HepG2 (cell line): ENCODE results near the gene SKI. TPM values are rescaled to one million over a fixed set of nuclear protein-coding genes. Genes with fewer than 3 reads are reported as not detected.

Experiments
- CEBPZ ChIP-seq: IDR thresholded peaks from 2 replicates; pipeline ENCODE4 v1.6.1; 2012; ENCODE audit warnings: low read length, improper control_type of control experiment
- CENPT ChIP-seq: sonication (generic); formaldehyde crosslinking; IDR thresholded peaks from 2 replicates; pipeline ENCODE4 v1.8.0; 2022; ENCODE audit warnings: low read depth, mild to moderate bottlenecking, moderate library complexity, missing genetic modification reagents
- HMGXB4 ChIP-seq, 2 experiments: sonication (generic) in 1 of 2; formaldehyde crosslinking in 1 of 2; IDR thresholded peaks; 2 replicates each; pipeline versions ENCODE4 v1.4.0 to v1.6.1; 2018 to 2020; ENCODE audit warnings: missing genetic modification reagents in 2 of 2, borderline replicate concordance in 1 of 2, low read depth in 1 of 2, mild to moderate bottlenecking in 1 of 2, missing biosample characterization in 1 of 2
- RBAK ChIP-seq: sonication (generic); formaldehyde crosslinking; IDR thresholded peaks from 2 replicates; pipeline ENCODE4 v1.5.1; 2020; ENCODE audit warnings: mild to moderate bottlenecking, missing genetic modification reagents
- RBM22 ChIP-seq: fragments of 200-400 bp; formaldehyde crosslinking; optimal IDR thresholded peaks from 2 replicates; pipeline ENCODE3; 2017; ENCODE audit warnings: mild to moderate bottlenecking, low read length, moderate library complexity
- SKI ChIP-seq: fragments of 450-650 bp; IDR thresholded peaks from one replicate; pipeline ENCODE4 v1.6.1; 2018; ENCODE audit warnings: mild to moderate bottlenecking; ENCODE audit not compliant: partially characterized antibody
- SRSF4 ChIP-seq: fragments of 200-400 bp; formaldehyde crosslinking; IDR thresholded peaks from one replicate; pipeline ENCODE4 v1.6.1; 2018; ENCODE audit warnings: mild to moderate bottlenecking, low read depth, low read length, moderate library complexity; ENCODE audit not compliant: poor library complexity, severe bottlenecking
- WIZ ChIP-seq: sonication (generic); formaldehyde crosslinking; IDR thresholded peaks from 2 replicates; pipeline ENCODE4 v1.5.1; 2020; ENCODE audit warnings: mild to moderate bottlenecking, missing genetic modification reagents
- ZNF143 ChIP-seq: sonication (generic); formaldehyde crosslinking; IDR thresholded peaks from 2 replicates; pipeline ENCODE4 v1.4.0; 2020; ENCODE audit warnings: missing genetic modification reagents
- ZNF546 ChIP-seq: sonication (generic); formaldehyde crosslinking; conservative IDR thresholded peaks from 2 replicates; pipeline ENCODE4 v1.8.1; 2023; ENCODE audit warnings: mild to moderate bottlenecking, missing genetic modification reagents
- ZNF605 ChIP-seq: sonication (generic); formaldehyde crosslinking; IDR thresholded peaks from 2 replicates; pipeline ENCODE4 v1.8.0; 2022; ENCODE audit warnings: mild to moderate bottlenecking, missing genetic modification reagents
- ZNF782 ChIP-seq: sonication (generic); formaldehyde crosslinking; IDR thresholded peaks from 2 replicates; pipeline ENCODE4 v1.4.0; 2020; ENCODE audit warnings: missing genetic modification reagents, mild to moderate bottlenecking, borderline replicate concordance
- ZNF850 ChIP-seq: sonication (generic); formaldehyde crosslinking; conservative IDR thresholded peaks from 2 replicates; pipeline ENCODE4 v1.9.0; 2021; ENCODE audit warnings: mild to moderate bottlenecking, missing genetic modification reagents
- polyA plus RNA-seq, 8 experiments: library from polyadenylated mRNA; depleted of rRNA in 3 of 8; stranded (reverse) in 7 of 8; unstranded in 1 of 8; fragments of >200 nt; fragmentation: Illumina TruSeq in 4 of 8; extraction: Trizol in 4 of 8; gene quantifications; 2 replicates each; pipeline versions ENCODE4 v1.2.1 to v1.2.3, GENCODE V29; 2011 to 2016; ENCODE audit warnings: low read depth in 4 of 8, missing spikeins in 1 of 8, mixed read lengths in 1 of 8; ENCODE audit not compliant: insufficient read depth in 1 of 8
- total RNA-seq, 5 experiments: library from RNA; depleted of rRNA; stranded (reverse); fragments of >200 nt; fragmentation: Illumina TruSeq; extraction: Trizol; gene quantifications; 2 replicates each; pipeline ENCODE4 v1.2.3, GENCODE V29; 2016; ENCODE audit warnings: low read depth in 1 of 5
- TF ChIP-seq, protein P1 (sequence below): sonication (generic); formaldehyde crosslinking; IDR thresholded peaks from 2 replicates; pipeline ENCODE4 v1.5.0; 2020; ENCODE audit warnings: mild to moderate bottlenecking, missing genetic modification reagents, borderline replicate concordance

SKI gene
- total and polyA plus RNA-seq, 2 of the 13 experiments (the other 11 are each of a cell fraction or from before 2014, with no cell fraction given) = 4.7 to 6.9 TPM

DNA sequence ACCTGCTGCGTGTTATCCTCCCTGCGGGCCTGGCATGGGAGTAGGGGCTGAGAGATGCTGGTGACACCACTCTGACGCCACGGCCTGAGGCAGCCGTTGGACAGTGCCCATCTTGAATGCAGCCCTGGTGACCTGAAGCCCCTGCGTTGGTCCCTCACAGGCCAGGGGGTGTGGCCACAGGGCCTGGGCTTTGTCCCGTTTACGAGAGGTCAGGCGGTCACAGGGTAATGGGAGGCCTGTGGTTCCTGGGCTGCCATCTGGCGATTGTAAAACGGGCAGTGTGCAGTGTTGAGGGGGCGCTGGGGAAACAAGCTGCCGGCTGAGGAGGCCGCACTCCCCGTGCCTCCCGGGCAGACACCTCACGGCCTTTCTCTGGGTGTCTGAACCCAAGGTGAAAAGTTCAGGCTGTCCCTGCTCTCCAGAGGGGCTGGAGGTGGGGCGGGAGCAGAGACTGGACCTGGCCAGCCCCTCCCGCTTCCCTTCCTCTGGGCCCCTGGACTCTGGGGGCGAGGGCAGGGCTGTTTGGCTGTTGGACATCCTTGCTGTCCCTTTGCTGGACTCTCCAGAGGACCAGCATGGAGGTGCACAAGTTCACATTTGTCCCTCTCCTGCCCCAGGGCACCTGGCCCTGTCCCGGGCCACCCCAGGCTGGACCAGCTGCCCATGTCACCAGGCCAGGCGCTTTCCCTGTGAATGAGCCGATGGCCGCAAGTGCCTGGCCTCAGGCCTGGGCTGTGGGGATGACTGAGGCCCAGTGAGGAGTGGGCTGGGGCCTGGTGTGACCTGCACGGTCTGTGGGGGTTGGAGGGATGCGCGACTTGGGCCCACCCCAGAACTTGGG lies 42.4 kb downstream of the SKI start (continued):
- TF ChIP-seq ZNF605 (CRISPR knock-in tag) = peak; percentile 27; the same call in 1 of the 2 replicates
- TF ChIP-seq ZNF546 = no peak
- TF ChIP-seq SRSF4 = no peak
- no peak for TF ChIP-seq ZNF143
- no peak for TF ChIP-seq ZNF850 (CRISPR knock-in tag)
- no peak for TF ChIP-seq WIZ (CRISPR knock-in tag)
- no peak for TF ChIP-seq RBAK (CRISPR knock-in tag)
- no peak for TF ChIP-seq CEBPZ
- TF ChIP-seq HMGXB4 (CRISPR knock-in tag; IDR thresholded peaks at IDR 0.05; ENCODE audit: borderline replicate concordance in 1 of 2, low read depth in 1 of 2) = 0 out of 4 replicates have a peak, but pooled peaks of 1 of the 2 experiments have one; percentile 26
- no peak for TF ChIP-seq RBM22
- TF ChIP-seq, protein P1, sequence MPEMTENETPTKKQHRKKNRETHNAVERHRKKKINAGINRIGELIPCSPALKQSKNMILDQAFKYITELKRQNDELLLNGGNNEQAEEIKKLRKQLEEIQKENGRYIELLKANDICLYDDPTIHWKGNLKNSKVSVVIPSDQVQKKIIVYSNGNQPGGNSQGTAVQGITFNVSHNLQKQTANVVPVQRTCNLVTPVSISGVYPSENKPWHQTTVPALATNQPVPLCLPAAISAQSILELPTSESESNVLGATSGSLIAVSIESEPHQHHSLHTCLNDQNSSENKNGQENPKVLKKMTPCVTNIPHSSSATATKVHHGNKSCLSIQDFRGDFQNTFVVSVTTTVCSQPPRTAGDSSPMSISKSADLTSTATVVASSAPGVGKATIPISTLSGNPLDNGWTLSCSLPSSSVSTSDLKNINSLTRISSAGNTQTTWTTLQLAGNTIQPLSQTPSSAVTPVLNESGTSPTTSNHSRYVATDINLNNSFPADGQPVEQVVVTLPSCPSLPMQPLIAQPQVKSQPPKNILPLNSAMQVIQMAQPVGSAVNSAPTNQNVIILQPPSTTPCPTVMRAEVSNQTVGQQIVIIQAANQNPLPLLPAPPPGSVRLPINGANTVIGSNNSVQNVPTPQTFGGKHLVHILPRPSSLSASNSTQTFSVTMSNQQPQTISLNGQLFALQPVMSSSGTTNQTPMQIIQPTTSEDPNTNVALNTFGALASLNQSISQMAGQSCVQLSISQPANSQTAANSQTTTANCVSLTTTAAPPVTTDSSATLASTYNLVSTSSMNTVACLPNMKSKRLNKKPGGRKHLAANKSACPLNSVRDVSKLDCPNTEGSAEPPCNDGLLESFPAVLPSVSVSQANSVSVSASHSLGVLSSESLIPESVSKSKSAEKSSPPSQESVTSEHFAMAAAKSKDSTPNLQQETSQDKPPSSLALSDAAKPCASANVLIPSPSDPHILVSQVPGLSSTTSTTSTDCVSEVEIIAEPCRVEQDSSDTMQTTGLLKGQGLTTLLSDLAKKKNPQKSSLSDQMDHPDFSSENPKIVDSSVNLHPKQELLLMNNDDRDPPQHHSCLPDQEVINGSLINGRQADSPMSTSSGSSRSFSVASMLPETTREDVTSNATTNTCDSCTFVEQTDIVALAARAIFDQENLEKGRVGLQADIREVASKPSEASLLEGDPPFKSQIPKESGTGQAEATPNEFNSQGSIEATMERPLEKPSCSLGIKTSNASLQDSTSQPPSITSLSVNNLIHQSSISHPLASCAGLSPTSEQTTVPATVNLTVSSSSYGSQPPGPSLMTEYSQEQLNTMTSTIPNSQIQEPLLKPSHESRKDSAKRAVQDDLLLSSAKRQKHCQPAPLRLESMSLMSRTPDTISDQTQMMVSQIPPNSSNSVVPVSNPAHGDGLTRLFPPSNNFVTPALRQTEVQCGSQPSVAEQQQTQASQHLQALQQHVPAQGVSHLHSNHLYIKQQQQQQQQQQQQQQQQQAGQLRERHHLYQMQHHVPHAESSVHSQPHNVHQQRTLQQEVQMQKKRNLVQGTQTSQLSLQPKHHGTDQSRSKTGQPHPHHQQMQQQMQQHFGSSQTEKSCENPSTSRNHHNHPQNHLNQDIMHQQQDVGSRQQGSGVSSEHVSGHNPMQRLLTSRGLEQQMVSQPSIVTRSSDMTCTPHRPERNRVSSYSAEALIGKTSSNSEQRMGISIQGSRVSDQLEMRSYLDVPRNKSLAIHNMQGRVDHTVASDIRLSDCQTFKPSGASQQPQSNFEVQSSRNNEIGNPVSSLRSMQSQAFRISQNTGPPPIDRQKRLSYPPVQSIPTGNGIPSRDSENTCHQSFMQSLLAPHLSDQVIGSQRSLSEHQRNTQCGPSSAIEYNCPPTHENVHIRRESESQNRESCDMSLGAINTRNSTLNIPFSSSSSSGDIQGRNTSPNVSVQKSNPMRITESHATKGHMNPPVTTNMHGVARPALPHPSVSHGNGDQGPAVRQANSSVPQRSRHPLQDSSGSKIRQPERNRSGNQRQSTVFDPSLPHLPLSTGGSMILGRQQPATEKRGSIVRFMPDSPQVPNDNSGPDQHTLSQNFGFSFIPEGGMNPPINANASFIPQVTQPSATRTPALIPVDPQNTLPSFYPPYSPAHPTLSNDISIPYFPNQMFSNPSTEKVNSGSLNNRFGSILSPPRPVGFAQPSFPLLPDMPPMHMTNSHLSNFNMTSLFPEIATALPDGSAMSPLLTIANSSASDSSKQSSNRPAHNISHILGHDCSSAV = no peak
- no peak for TF ChIP-seq CENPT (CRISPR knock-in tag)
- no peak; the same call in 1 of the 2 replicates for TF ChIP-seq ZNF782 (CRISPR knock-in tag)
- TF ChIP-seq SKI = peak; percentile 54
